PC-9 (cell line): ENCODE data around the gene PDE7B. TPM values are rescaled to one million over a fixed set of nuclear protein-coding genes. Genes with fewer than 3 reads are reported as not detected.

Source experiments
- BruUV-seq: library from RNA; stranded (reverse); fragments of 400-500 nt; replicated peaks from 2 replicates; lab custom pipeline; 2021; lab: Mats Ljungman, UMichigan
- CTCF ChIA-PET: fragments of 300-600 bp; sonication (Branson Sonifier 250); formaldehyde crosslinking; loops from one replicate; lab custom pipeline; 2022; ENCODE audit warnings: antibody characterized with exemption; lab: Charles Lee
- POLR2A ChIA-PET: fragments of 300-600 bp; sonication (Branson Sonifier 250); formaldehyde crosslinking; loops from one replicate; lab custom pipeline; 2022; ENCODE audit warnings: antibody characterized with exemption; ENCODE audit not compliant: unreplicated experiment; lab: Charles Lee
- DNase-seq, 2 experiments: peaks; one replicate each; pipeline versions ENCODE4 v3.0.0 to v3.0.0-alpha.2; 2015 to 2022; ENCODE audit warnings: mixed read lengths in 1 of 2
- H2AFZ ChIP-seq: fragments of 200-600 bp; sonication (generic); 2 replicates; pipeline ENCODE4 v1.8.1; 2017; ENCODE audit warnings: antibody characterized with exemption
- H3F3A ChIP-seq: fragments of 200-600 bp; sonication (generic); 2 replicates; pipeline ENCODE4 v1.8.1; 2017; ENCODE audit warnings: antibody characterized with exemption, mild to moderate bottlenecking, low read depth; ENCODE audit not compliant: insufficient read depth
- H3K27ac ChIP-seq: fragments of 200-600 bp; sonication (generic); 2 replicates; pipeline ENCODE4 v1.6.1; 2016; ENCODE audit warnings: mixed run types
- H3K27me3 ChIP-seq: fragments of 200-600 bp; sonication (generic); 2 replicates; pipeline ENCODE4 v1.6.1; 2016; ENCODE audit warnings: low read depth, mixed run types; ENCODE audit not compliant: insufficient read depth
- H3K36me3 ChIP-seq: fragments of 200-600 bp; sonication (generic); 2 replicates; pipeline ENCODE4 v1.6.1; 2016; ENCODE audit warnings: low read depth, mixed run types
- H3K4me1 ChIP-seq: fragments of 200-600 bp; sonication (generic); replicated peaks from 2 replicates; pipeline ENCODE4 v1.6.1; 2016; ENCODE audit warnings: mixed run types; ENCODE audit not compliant: insufficient read depth
- H3K4me2 ChIP-seq: fragments of 200-600 bp; sonication (generic); 2 replicates; pipeline ENCODE4 v1.6.1; 2017; ENCODE audit warnings: mixed run types
- H3K4me3 ChIP-seq: fragments of 200-600 bp; sonication (generic); 2 replicates; pipeline ENCODE4 v1.6.1; 2016; ENCODE audit warnings: mixed run types
- H3K79me2 ChIP-seq: fragments of 200-600 bp; sonication (generic); 2 replicates; pipeline ENCODE4 v1.6.1; 2017; ENCODE audit warnings: low read depth, mixed run types
- H3K9me2 ChIP-seq: fragments of 200-600 bp; sonication (generic); 2 replicates; pipeline ENCODE4 v1.8.1; 2017; ENCODE audit warnings: mild to moderate bottlenecking; ENCODE audit not compliant: insufficient read depth
- H3K9me3 ChIP-seq: fragments of 200-600 bp; sonication (generic); 2 replicates; pipeline ENCODE4 v1.8.1; 2016; ENCODE audit warnings: low read depth; ENCODE audit not compliant: insufficient read depth
- H4K20me1 ChIP-seq: fragments of 200-600 bp; sonication (generic); 2 replicates; pipeline ENCODE4 v1.8.1; 2017; ENCODE audit not compliant: insufficient read depth
- EZH2 ChIP-seq: fragments of 200-600 bp; sonication (generic); IDR thresholded peaks from 2 replicates; pipeline ENCODE4 v1.8.0; 2017; ENCODE audit warnings: antibody characterized with exemption, low read depth
- intact Hi-C: fragments of 100-400 bp; cut with micrococcal nuclease; formaldehyde crosslinking; loops from one replicate; pipeline ENCODE4 v1.10.0; 2022; ENCODE audit not compliant: unreplicated experiment
- total RNA-seq: library from RNA; stranded (reverse); gene quantifications from 2 replicates; pipeline ENCODE4 v1.2.3, GENCODE V29; 2021
- TF ChIP-seq, protein P1 (sequence below): fragments of 200-600 bp; sonication (generic); conservative IDR thresholded peaks from 2 replicates; pipeline ENCODE4 v1.6.1; 2017; ENCODE audit warnings: mixed run types, antibody characterized with exemption, mild to moderate bottlenecking, moderate library complexity

Gene PDE7B
- total RNA-seq, 1 experiment from 2014 or later: 0.31 TPM

DNA sequence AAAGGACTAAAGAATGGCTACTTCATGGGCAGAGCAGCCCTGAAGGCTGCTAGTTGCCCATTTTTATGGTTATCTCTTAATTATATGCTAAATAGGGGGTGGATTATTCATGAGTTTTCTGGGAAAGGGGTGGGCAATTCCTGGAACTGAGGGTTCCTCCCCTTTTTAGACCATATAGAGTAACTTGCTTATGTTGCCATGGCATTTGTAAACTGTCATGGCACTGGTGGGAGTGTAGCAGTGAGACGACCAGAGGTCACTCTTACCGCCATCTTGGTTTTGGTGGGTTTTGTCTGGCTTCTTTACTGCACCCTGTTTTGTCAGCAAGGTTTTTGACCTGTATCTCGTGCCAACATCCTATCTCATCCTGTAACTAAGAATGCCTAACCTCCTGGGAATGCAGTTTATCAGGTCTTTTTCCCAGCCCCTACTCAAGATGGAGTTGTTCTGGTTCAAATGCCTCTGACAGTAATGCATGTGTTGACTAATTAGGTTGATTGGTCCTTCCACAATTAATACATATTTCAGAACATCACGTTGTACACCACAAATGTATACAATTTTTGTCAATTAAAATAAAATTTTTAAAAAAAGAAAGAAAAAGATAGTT, 139.5 kb downstream of the PDE7B start:
- Histone ChIP-seq H3K9me3 (0 out of 2 replicates have a peak, but pooled peaks cover 3% of the 10 kb centered on the region), H3K36me3 (no peaks in the 10 kb centered on the region), H3K4me3 (no peak overlapping the region), H2AFZ (no peak overlapping the region), H3K9me2 (no peaks in the 10 kb centered on the region), H3K4me1 (peaks cover 7% of the 10 kb centered on the region), H3K4me2 (no peak overlapping the region), H3K27me3 (no peaks in the 10 kb centered on the region), H4K20me1 (no peaks in the 10 kb centered on the region), H3F3A (no peaks in the 10 kb centered on the region), H3K27ac (no peak overlapping the region), H3K79me2 (no peaks in the 10 kb centered on the region)
- ChIA-PET POLR2A (no interaction called here), CTCF (no interaction called here)
- DNase-seq: no peak
- BruUV-seq: no TSS peak
- intact Hi-C loops: no loop called here
- TF ChIP-seq, protein P1, sequence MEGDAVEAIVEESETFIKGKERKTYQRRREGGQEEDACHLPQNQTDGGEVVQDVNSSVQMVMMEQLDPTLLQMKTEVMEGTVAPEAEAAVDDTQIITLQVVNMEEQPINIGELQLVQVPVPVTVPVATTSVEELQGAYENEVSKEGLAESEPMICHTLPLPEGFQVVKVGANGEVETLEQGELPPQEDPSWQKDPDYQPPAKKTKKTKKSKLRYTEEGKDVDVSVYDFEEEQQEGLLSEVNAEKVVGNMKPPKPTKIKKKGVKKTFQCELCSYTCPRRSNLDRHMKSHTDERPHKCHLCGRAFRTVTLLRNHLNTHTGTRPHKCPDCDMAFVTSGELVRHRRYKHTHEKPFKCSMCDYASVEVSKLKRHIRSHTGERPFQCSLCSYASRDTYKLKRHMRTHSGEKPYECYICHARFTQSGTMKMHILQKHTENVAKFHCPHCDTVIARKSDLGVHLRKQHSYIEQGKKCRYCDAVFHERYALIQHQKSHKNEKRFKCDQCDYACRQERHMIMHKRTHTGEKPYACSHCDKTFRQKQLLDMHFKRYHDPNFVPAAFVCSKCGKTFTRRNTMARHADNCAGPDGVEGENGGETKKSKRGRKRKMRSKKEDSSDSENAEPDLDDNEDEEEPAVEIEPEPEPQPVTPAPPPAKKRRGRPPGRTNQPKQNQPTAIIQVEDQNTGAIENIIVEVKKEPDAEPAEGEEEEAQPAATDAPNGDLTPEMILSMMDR: no peak
- TF ChIP-seq EZH2: no peak

DNA sequence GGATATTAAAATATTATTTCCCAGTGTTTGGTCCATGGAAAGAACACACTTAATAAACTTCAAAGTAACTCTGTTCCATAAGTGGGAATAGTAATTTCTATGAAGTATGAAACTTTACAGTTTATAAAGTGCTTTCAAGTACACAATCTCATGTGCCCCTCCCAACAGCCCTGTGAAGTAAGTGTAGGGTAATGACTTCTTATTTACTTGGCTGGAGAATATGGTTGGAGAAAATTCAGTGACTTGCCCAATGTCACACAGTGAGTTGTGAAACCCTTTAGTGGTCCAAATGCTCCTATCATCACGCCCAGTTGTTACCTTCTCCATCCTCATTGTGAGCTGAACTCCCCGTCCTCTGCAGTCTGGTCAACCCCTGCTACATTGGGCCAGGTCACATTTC, 141.2 kb downstream of the PDE7B start:
- Histone ChIP-seq H3K9me3 (0 out of 2 replicates have a peak, but pooled peaks cover 3% of the 10 kb centered on the region), H3K36me3 (no peaks in the 10 kb centered on the region), H2AFZ (no peak overlapping the region), H3K4me1 (peaks cover 14% of the 10 kb centered on the region), H3F3A (no peaks in the 10 kb centered on the region), H3K9me2 (no peaks in the 10 kb centered on the region), H3K27me3 (no peaks in the 10 kb centered on the region), H3K4me3 (no peak overlapping the region), H3K79me2 (no peaks in the 10 kb centered on the region), H3K27ac (no peak overlapping the region), H4K20me1 (no peaks in the 10 kb centered on the region), H3K4me2 (no peak overlapping the region)
- TF ChIP-seq, protein P1: no peak
- TF ChIP-seq EZH2: no peak
- ChIA-PET POLR2A (no interaction called here), CTCF (no interaction called here)
- BruUV-seq: no TSS peak
- no peak for DNase-seq
- intact Hi-C loops: no loop called here

DNA sequence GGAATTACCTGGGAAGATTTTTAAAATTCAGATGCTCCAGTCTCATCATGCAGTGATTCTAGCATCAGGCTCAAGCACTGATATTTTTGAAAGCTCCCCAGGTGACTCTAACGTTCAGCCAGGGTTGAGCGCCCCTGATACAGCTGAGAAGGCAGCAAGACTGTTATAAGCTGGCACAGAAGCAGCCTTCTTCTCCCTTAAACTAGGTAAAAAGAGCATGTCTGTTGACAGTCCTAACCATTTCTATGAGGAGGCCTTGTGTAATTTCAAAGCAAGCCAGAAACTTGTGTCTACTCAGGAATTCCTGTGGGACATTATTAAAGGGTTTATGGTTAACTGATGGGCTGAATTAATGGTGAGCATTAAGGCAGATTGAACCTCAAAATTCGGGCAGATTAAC, 141.9 kb downstream of the PDE7B start:
- no peak overlapping the region for H3K27ac ChIP-seq
- H3K27me3 ChIP-seq: no peaks in the 10 kb centered on the region
- H3K4me1 ChIP-seq: peaks cover 14% of the 10 kb centered on the region
- 0 out of 2 replicates have a peak, but pooled peaks cover 3% of the 10 kb centered on the region for H3K9me3 ChIP-seq
- intact Hi-C loops: no loop called here
- H3K9me2 ChIP-seq: no peaks in the 10 kb centered on the region
- ChIA-PET CTCF (no interaction called here), POLR2A (no interaction called here)
- no TSS peak for BruUV-seq
- DNase-seq: no peak
- H2AFZ ChIP-seq: no peak overlapping the region
- H3K79me2 ChIP-seq: no peaks in the 10 kb centered on the region
- H3F3A ChIP-seq: no peaks in the 10 kb centered on the region
- TF ChIP-seq, protein P1: no peak
- no peak for TF ChIP-seq EZH2
- no peaks in the 10 kb centered on the region for H4K20me1 ChIP-seq
- no peak overlapping the region for H3K4me2 ChIP-seq
- H3K36me3 ChIP-seq: no peaks in the 10 kb centered on the region
- H3K4me3 ChIP-seq: no peak overlapping the region
